ENCODE results near the gene CPED1. TPM values are rescaled to one million over a fixed set of nuclear protein-coding genes. Genes with fewer than 3 reads are reported as not detected.
"Not testable (repeated sequence)": the region's sequence is repeated elsewhere in the genome, so short reads cannot be mapped to it uniquely, and the experiment has no call there.

CPED1 gene
- total RNA-seq, 1 donor from 2014 or later = not detected

DNA sequence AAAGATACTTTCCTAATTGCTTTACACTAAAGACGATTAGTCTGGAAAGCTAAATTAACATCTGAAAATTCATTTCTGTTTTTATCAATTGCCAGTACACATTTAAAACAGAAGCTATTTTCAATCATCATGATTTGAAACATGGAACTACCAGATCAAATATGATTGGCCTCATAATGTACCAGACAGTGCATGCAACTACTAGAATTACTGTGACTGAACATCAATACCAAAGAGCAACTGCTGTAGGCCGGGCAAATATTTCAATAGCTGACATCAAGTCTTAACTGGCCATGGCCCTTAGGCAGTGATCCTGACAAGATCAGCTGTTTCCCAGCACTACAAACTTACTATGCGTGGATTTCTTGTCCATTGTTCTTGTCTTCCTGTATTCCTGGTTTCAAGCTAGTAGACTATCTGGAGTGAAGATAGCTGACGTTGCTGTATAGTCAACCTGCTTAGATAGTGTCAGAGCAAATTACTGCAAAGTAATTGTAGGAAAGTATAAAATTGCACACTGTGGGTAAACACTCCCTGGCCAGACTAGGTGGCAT, 318.6 kb downstream of the CPED1 start:
- peaks cover 1% of the 10 kb centered on the region for H3K9me3 Mint-ChIP-seq (ENCODE audit: unreplicated experiment)
- H3K4me3 Mint-ChIP-seq (ENCODE audit: unreplicated experiment) = no peak overlapping the region
- no peak for DNase-seq
- no peaks in the 10 kb centered on the region for H3K27me3 Mint-ChIP-seq (ENCODE audit: unreplicated experiment)
- H3K27ac Mint-ChIP-seq (ENCODE audit: unreplicated experiment) = no peak overlapping the region
- no peaks in the 10 kb centered on the region for H3K36me3 Mint-ChIP-seq (ENCODE audit: unreplicated experiment)
- TF ChIP-seq CTCF (IDR thresholded peaks at IDR 0.05; ENCODE audit: partially characterized antibody, unreplicated experiment) = no peak
- H3K4me1 Mint-ChIP-seq (ENCODE audit: low read depth, unreplicated experiment) = no peaks in the 10 kb centered on the region

DNA sequence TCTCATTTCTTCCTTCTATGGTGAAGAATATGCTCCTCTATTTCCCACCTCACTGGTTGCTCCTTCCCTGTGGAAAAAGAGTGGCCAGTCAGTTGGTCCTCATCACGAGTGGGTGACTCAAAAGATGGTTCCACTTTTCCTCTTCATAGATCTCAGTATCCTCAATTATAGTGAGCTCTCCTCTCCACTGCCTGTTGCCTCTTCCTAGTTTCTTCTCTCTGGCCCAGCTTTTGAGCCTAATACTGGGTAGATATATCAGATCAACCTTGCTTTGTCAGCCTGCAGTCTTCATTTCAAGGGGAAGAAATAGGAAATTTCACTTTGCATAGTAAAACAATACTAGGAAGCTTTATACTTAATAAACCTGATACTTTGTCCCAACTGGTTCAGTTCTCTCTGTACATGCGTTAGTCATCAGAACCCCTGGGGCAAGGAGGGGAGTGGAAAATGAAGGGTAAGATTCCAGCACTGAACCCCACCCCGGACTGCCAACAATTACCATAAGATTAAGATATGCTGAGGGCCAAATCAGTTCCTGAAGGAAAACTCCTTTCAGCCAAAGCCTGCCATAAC, 324.8 kb downstream of the CPED1 start:
- Mint-ChIP-seq H3K36me3 (ENCODE audit: unreplicated experiment) (peaks cover 4% of the 10 kb centered on the region), H3K9me3 (ENCODE audit: unreplicated experiment) (peaks cover 3% of the 10 kb centered on the region), H3K27ac (ENCODE audit: unreplicated experiment) (no peak overlapping the region), H3K4me3 (ENCODE audit: unreplicated experiment) (no peak overlapping the region), H3K27me3 (ENCODE audit: unreplicated experiment) (peaks cover 2% of the 10 kb centered on the region), H3K4me1 (ENCODE audit: low read depth, unreplicated experiment) (peaks cover 24% of the 10 kb centered on the region)
- TF ChIP-seq CTCF (IDR thresholded peaks at IDR 0.05; ENCODE audit: partially characterized antibody, unreplicated experiment) = no peak
- DNase-seq = no peak

DNA sequence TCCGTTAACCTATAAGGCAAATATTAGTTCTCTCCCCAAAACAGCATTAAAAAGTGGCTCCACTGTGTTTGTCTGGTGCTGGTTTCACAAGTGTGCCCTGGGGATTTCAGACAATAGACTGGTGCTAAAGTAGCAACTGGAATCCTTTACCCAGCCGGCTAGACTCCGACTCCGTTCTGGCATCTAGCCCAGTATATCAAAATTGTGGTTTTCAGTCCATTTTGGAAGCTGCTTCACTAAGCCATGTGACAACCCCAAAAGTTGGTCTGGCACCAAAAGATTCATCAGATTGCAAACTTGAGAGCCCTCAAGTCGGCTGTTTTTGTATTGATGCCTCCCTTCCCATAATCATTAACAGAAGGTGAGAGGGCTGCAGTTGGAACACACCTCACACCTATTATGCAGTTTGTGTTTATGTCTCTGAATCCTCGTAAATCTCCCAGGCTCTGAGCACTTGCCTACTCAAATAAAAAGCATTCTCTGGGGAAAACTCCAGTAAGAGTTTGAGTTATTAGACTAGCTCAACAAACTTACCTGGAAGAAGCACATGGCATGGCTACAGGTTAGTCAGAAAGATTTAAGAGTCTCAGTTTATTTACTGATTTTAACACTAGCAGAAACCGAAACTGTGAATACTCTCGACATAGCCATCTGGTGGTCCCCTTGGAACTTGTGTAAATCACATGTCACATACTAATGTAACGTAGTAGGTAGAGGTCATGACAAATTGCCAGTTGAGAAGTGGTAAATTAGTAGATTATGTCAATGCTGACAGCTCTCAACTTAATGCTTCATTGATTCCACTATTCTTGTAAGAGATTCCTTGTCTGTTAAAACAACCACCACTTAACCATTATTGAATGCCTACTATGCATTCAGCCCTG, 325.5 kb downstream of the CPED1 start:
- Mint-ChIP-seq H3K27me3 (ENCODE audit: unreplicated experiment) (peaks cover 2% of the 10 kb centered on the region), H3K27ac (ENCODE audit: unreplicated experiment) (no peak overlapping the region), H3K36me3 (ENCODE audit: unreplicated experiment) (peaks cover 4% of the 10 kb centered on the region), H3K4me1 (ENCODE audit: low read depth, unreplicated experiment) (peaks cover 24% of the 10 kb centered on the region), H3K4me3 (ENCODE audit: unreplicated experiment) (no peak overlapping the region), H3K9me3 (ENCODE audit: unreplicated experiment) (peaks cover 3% of the 10 kb centered on the region)
- no peak for TF ChIP-seq CTCF (IDR thresholded peaks at IDR 0.05; ENCODE audit: partially characterized antibody, unreplicated experiment)
- no peak for DNase-seq

GRCh38 chr7:121315170-121315569, 326.7 kb downstream of the CPED1 start:
- H3K27me3 Mint-ChIP-seq (ENCODE audit: unreplicated experiment); DNase-seq; H3K9me3 Mint-ChIP-seq (ENCODE audit: unreplicated experiment); H3K4me3 Mint-ChIP-seq (ENCODE audit: unreplicated experiment); H3K36me3 Mint-ChIP-seq (ENCODE audit: unreplicated experiment): not testable (repeated sequence)
- H3K4me1 Mint-ChIP-seq (ENCODE audit: low read depth, unreplicated experiment) = peaks cover 29% of the 10 kb centered on the region
- H3K27ac Mint-ChIP-seq (ENCODE audit: unreplicated experiment) = peak overlapping the region; percentile 36

DNA sequence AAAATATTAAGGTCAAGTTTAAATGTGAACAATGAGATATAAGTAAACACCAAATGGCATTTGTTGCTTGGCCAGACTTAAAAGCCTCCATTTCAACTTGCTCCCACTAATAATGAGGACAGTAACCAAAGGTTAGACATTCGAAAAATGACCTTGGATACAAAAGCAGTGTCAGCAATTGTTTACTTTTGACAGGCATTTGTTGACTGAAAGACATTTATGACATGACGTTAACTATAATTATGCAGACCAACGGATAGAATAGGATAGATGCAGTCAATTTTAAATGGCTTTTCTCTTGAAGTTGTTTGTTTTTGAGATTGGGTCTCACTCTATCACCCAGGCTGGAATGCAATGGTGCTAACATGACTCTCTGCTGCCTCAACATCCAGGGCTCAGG, 333.9 kb downstream of the CPED1 start:
- TF ChIP-seq CTCF (IDR thresholded peaks at IDR 0.05; ENCODE audit: partially characterized antibody, unreplicated experiment) = no peak
- no peaks in the 10 kb centered on the region for H3K36me3 Mint-ChIP-seq (ENCODE audit: unreplicated experiment)
- no peak for DNase-seq
- H3K4me1 Mint-ChIP-seq (ENCODE audit: low read depth, unreplicated experiment) = peaks cover 5% of the 10 kb centered on the region
- H3K27ac Mint-ChIP-seq (ENCODE audit: unreplicated experiment) = no peak overlapping the region
- peaks cover 2% of the 10 kb centered on the region for H3K9me3 Mint-ChIP-seq (ENCODE audit: unreplicated experiment)
- no peak overlapping the region for H3K4me3 Mint-ChIP-seq (ENCODE audit: unreplicated experiment)
- H3K27me3 Mint-ChIP-seq (ENCODE audit: unreplicated experiment) = peaks cover 2% of the 10 kb centered on the region
